ENCODE data around the gene ZMIZ1. TPM values are rescaled to one million over a fixed set of nuclear protein-coding genes. Genes with fewer than 3 reads are reported as not detected.
A peak's percentile ranks its signal among the peaks of the same experiment; 100 is the strongest.

ZMIZ1 gene
- total RNA-seq, 6 donors from 2014 or later = 51.0 to 99.2 (median 91.8) TPM

- Histone ChIP-seq H3K9me3 (no peaks in the 10 kb centered on the region), H3K4me3 (no peak overlapping the region), H3K36me3 (peaks cover 0 to 14% (median 3%) of the 10 kb centered on the region in 4 donors), H3K4me1 (peaks cover 36 to 64% (median 43%) of the 10 kb centered on the region in 4 donors), H3K27me3 (no peaks in the 10 kb centered on the region), H3K27ac (peak overlapping the region in 3 of 4 donors; percentile 8 to 44 (median 21))
- no peak for TF ChIP-seq POLR2AphosphoS5 (IDR thresholded peaks at IDR 0.05)
- TF ChIP-seq EP300 (IDR thresholded peaks at IDR 0.05) = no peak
- no peak for TF ChIP-seq CTCF (IDR thresholded peaks at IDR 0.05)
- TF ChIP-seq POLR2A (IDR thresholded peaks at IDR 0.05) = no peak
- DNase-seq (peak in 1 of 2 donors; percentile 58), ATAC-seq (ENCODE audit: low FRiP score in 2 of 2) (no peak)
- WGBS, 2 donors = 90 to 94% methylated on average over 14 to 18 of the region's 18 CpGs
These were observed 185.7 kb downstream of the ZMIZ1 start for GRCh38 chr10:79254333-79255006.

GRCh38 chr10:79255007-79255507, 186.3 kb downstream of the ZMIZ1 start:
- H3K4me3 ChIP-seq = no peak overlapping the region
- H3K27ac ChIP-seq = peak overlapping the region in 2 of 4 donors; percentile 28 to 44
- no peaks in the 10 kb centered on the region for H3K27me3 ChIP-seq
- WGBS, 2 donors = 82 to 90% methylated on average over 7 to 10 of the region's 10 CpGs
- no peaks in the 10 kb centered on the region for H3K9me3 ChIP-seq
- DNase-seq = no peak
- peaks cover 0 to 14% (median 3%) of the 10 kb centered on the region in 4 donors for H3K36me3 ChIP-seq
- no peak for ATAC-seq (ENCODE audit: low FRiP score in 2 of 2)
- H3K4me1 ChIP-seq = peaks cover 30 to 64% (median 41%) of the 10 kb centered on the region in 4 donors
- no peak for TF ChIP-seq POLR2AphosphoS5 (IDR thresholded peaks at IDR 0.05)

GRCh38 chr10:79256264-79256806, 187.6 kb downstream of the ZMIZ1 start:
- Histone ChIP-seq H3K4me1 (peaks cover 25 to 62% (median 39%) of the 10 kb centered on the region in 4 donors), H3K4me3 (no peak overlapping the region), H3K27ac (peak overlapping the region in 2 of 4 donors; percentile 44 to 48), H3K27me3 (no peaks in the 10 kb centered on the region), H3K36me3 (peaks cover 0 to 16% (median 3%) of the 10 kb centered on the region in 4 donors), H3K9me3 (no peaks in the 10 kb centered on the region)
- no peak for TF ChIP-seq POLR2AphosphoS5 (IDR thresholded peaks at IDR 0.05)
- TF ChIP-seq POLR2A (IDR thresholded peaks at IDR 0.05) = no peak
- no peak for TF ChIP-seq CTCF (IDR thresholded peaks at IDR 0.05)
- TF ChIP-seq EP300 (IDR thresholded peaks at IDR 0.05) = no peak
- ATAC-seq (ENCODE audit: low FRiP score in 2 of 2) (no peak), DNase-seq (no peak)
- 86% methylated on average over 1 to 3 of the region's 3 CpGs for WGBS, 2 donors

- Histone ChIP-seq H3K27ac (no peak overlapping the region), H3K4me3 (no peak overlapping the region), H3K27me3 (no peaks in the 10 kb centered on the region), H3K36me3 (peaks cover 0 to 18% (median 8%) of the 10 kb centered on the region in 4 donors), H3K9me3 (no peaks in the 10 kb centered on the region), H3K4me1 (peaks cover 26 to 70% (median 44%) of the 10 kb centered on the region in 4 donors)
- no peak for TF ChIP-seq POLR2AphosphoS5 (IDR thresholded peaks at IDR 0.05)
- TF ChIP-seq EP300 (IDR thresholded peaks at IDR 0.05) = no peak
- TF ChIP-seq CTCF (IDR thresholded peaks at IDR 0.05) = no peak
- no peak for TF ChIP-seq POLR2A (IDR thresholded peaks at IDR 0.05)
- ATAC-seq (ENCODE audit: low FRiP score in 2 of 2) = no peak
- WGBS, 2 donors = 81 to 83% methylated on average over 10 of the region's 10 CpGs
- DNase-seq = no peak
These were observed 190.1 kb downstream of the ZMIZ1 start for GRCh38 chr10:79258894-79259293.

GRCh38 chr10:79259834-79260233, 191.1 kb downstream of the ZMIZ1 start:
- DNase-seq = no peak
- no peak for TF ChIP-seq EP300 (IDR thresholded peaks at IDR 0.05)
- no peak for TF ChIP-seq CTCF (IDR thresholded peaks at IDR 0.05)
- TF ChIP-seq POLR2A (IDR thresholded peaks at IDR 0.05) = no peak
- no peak for TF ChIP-seq POLR2AphosphoS5 (IDR thresholded peaks at IDR 0.05)
- H3K36me3 ChIP-seq = peaks cover 0 to 18% (median 8%) of the 10 kb centered on the region in 4 donors
- H3K27me3 ChIP-seq = no peaks in the 10 kb centered on the region
- no peak overlapping the region for H3K27ac ChIP-seq
- peaks cover 26 to 70% (median 46%) of the 10 kb centered on the region in 4 donors for H3K4me1 ChIP-seq
- no peak for ATAC-seq (ENCODE audit: low FRiP score in 2 of 2)
- H3K4me3 ChIP-seq = no peak overlapping the region
- WGBS, 2 donors = 79 to 83% methylated on average over 7 of the region's 7 CpGs
- H3K9me3 ChIP-seq = no peaks in the 10 kb centered on the region
